Mesothelial cell of epicardium (in vitro differentiated cells): ENCODE data around the gene CA12. TPM values are rescaled to one million over a fixed set of nuclear protein-coding genes. Genes with fewer than 3 reads are reported as not detected.

ENCODE experiments used
- DNase-seq, 2 experiments: peaks; one replicate each; pipeline ENCODE4 v3.0.0; 2021; ENCODE audit warnings: low spot score in 2 of 2; ENCODE audit not compliant: unreplicated experiment in 2 of 2
- H3K27ac Mint-ChIP-seq: 2 replicates; pipeline ENCODE4 v1.8.0; 2021; ENCODE audit warnings: mixed read lengths
- H3K27me3 Mint-ChIP-seq: 2 replicates; pipeline ENCODE4 v1.8.0; 2021; ENCODE audit warnings: low read depth, mixed read lengths
- H3K36me3 Mint-ChIP-seq: 2 replicates; pipeline ENCODE4 v1.8.0; 2021; ENCODE audit warnings: mixed read lengths
- H3K4me1 Mint-ChIP-seq: 2 replicates; pipeline ENCODE4 v1.8.0; 2021; ENCODE audit warnings: mixed read lengths
- H3K4me3 Mint-ChIP-seq: 2 replicates; pipeline ENCODE4 v1.8.0; 2021; ENCODE audit warnings: mild to moderate bottlenecking, moderate library complexity, mixed read lengths
- H3K9me3 Mint-ChIP-seq: 2 replicates; pipeline ENCODE4 v1.8.0; 2021; ENCODE audit warnings: mixed read lengths
- CTCF ChIP-seq: fragments of 200-600 bp; sonication (generic); IDR thresholded peaks from one replicate; pipeline ENCODE4 v1.5.0; 2021; ENCODE audit warnings: antibody characterized with exemption; ENCODE audit not compliant: unreplicated experiment
- total RNA-seq: library from RNA; stranded (reverse); gene quantifications from 3 replicates; pipeline ENCODE4 v1.2.1, GENCODE V29; 2021

CA12 gene
- total RNA-seq, 1 donor from 2014 or later = 1.6 TPM

- H3K27ac Mint-ChIP-seq = no peak overlapping the region
- TF ChIP-seq CTCF = no peak
- H3K4me3 Mint-ChIP-seq = no peak overlapping the region
- no peak for DNase-seq
- H3K27me3 Mint-ChIP-seq = peaks cover 12% of the 10 kb centered on the region
- peaks cover 5% of the 10 kb centered on the region for H3K4me1 Mint-ChIP-seq
- H3K9me3 Mint-ChIP-seq = peaks cover 7% of the 10 kb centered on the region
- H3K36me3 Mint-ChIP-seq = no peaks in the 10 kb centered on the region
Measured at GRCh38 chr15:63358241-63359029, 23.2 kb downstream of the CA12 start.

- Mint-ChIP-seq H3K27me3 (peaks cover 12% of the 10 kb centered on the region), H3K4me3 (no peak overlapping the region), H3K27ac (no peak overlapping the region), H3K9me3 (peaks cover 7% of the 10 kb centered on the region), H3K4me1 (peaks cover 2% of the 10 kb centered on the region), H3K36me3 (no peaks in the 10 kb centered on the region)
- no peak for DNase-seq
- no peak for TF ChIP-seq CTCF
Measured at GRCh38 chr15:63357731-63358130, 23.9 kb downstream of the CA12 start.

- Mint-ChIP-seq H3K9me3 (peaks cover 7% of the 10 kb centered on the region), H3K4me1 (no peaks in the 10 kb centered on the region), H3K27me3 (peaks cover 10% of the 10 kb centered on the region), H3K27ac (no peak overlapping the region), H3K36me3 (no peaks in the 10 kb centered on the region), H3K4me3 (no peak overlapping the region)
- no peak for DNase-seq
- TF ChIP-seq CTCF = no peak
Measured at GRCh38 chr15:63357061-63357460, 24.6 kb downstream of the CA12 start.

GRCh38 chr15:63354821-63355650 is 26.6 kb downstream of the CA12 start:
- no peak overlapping the region for H3K27ac Mint-ChIP-seq
- H3K36me3 Mint-ChIP-seq = no peaks in the 10 kb centered on the region
- no peak overlapping the region for H3K4me3 Mint-ChIP-seq
- DNase-seq = no peak
- peaks cover 7% of the 10 kb centered on the region for H3K27me3 Mint-ChIP-seq
- no peaks in the 10 kb centered on the region for H3K4me1 Mint-ChIP-seq
- no peak for TF ChIP-seq CTCF
- H3K9me3 Mint-ChIP-seq = peaks cover 7% of the 10 kb centered on the region

GRCh38 chr15:63353887-63354286 is 27.8 kb downstream of the CA12 start:
- Mint-ChIP-seq H3K27me3 (no peaks in the 10 kb centered on the region), H3K36me3 (no peaks in the 10 kb centered on the region), H3K27ac (no peak overlapping the region), H3K4me1 (no peaks in the 10 kb centered on the region), H3K9me3 (no peaks in the 10 kb centered on the region), H3K4me3 (no peak overlapping the region)
- TF ChIP-seq CTCF = no peak
- no peak for DNase-seq
